Activated gamma-delta T cell treated with Interleukin-2 at 50 U/mL for 16 hours (primary cell): ENCODE results near the gene C8G.

Experiments used
- DNase-seq: peaks from one replicate; pipeline ENCODE4 v3.0.0-alpha.2; 2020

The C8G gene

GRCh38 chr9:136970361-136970760 is 25.3 kb downstream of the C8G start:
- no peak for DNase-seq

GRCh38 chr9:136971746-136972145 is 26.7 kb downstream of the C8G start:
- no peak for DNase-seq

GRCh38 chr9:136972335-136972734 is 27.3 kb downstream of the C8G start:
- no peak for DNase-seq

GRCh38 chr9:136972743-136973142 is 27.7 kb downstream of the C8G start:
- DNase-seq: no peak

- no peak for DNase-seq
Observed at GRCh38 chr9:136973618-136974617, 28.9 kb downstream of the C8G start.

GRCh38 chr9:136974817-136975535 is 29.9 kb downstream of the C8G start:
- no peak for DNase-seq

- DNase-seq: peak; percentile 38
Observed at GRCh38 chr9:136975644-136976043, 30.6 kb downstream of the C8G start.

GRCh38 chr9:136977223-136977622 is 32.2 kb downstream of the C8G start, which contains the start of gene PTGDS:
Gene PTGDS (plus strand): TSS chr9:136977504. CDS start chr9:136977579, 75 bp downstream.
- DNase-seq: no peak

GRCh38 chr9:136977649-136978072 is 32.6 kb downstream of the C8G start:
- DNase-seq: no peak

- DNase-seq: peak; percentile 75
Observed at GRCh38 chr9:136978073-136978864, 33.2 kb downstream of the C8G start.

- no peak for DNase-seq
Observed at GRCh38 chr9:136978865-136979544, 34.0 kb downstream of the C8G start.

GRCh38 chr9:136979769-136980587 is 34.9 kb downstream of the C8G start:
- DNase-seq: no peak

- no peak for DNase-seq
Observed at GRCh38 chr9:136980669-136981478, 35.8 kb downstream of the C8G start.

- DNase-seq: no peak
Observed at GRCh38 chr9:136981588-136982231, 36.7 kb downstream of the C8G start.

- no peak for DNase-seq
Observed at GRCh38 chr9:136982232-136983051, 37.4 kb downstream of the C8G start, which contains the start of gene LCNL1. Gene LCNL1 (plus strand): TSS chr9:136982993. CDS start chr9:136983587, 594 bp downstream.

- no peak for DNase-seq
Observed at GRCh38 chr9:136983167-136983566, 38.1 kb downstream of the C8G start.

GRCh38 chr9:136983656-136984314 is 38.7 kb downstream of the C8G start:
- no peak for DNase-seq

GRCh38 chr9:136984464-136985026 is 39.5 kb downstream of the C8G start:
- no peak for DNase-seq
